BJ (cell line): ENCODE measurements around the gene PLXDC1. TPM values are rescaled to one million over a fixed set of nuclear protein-coding genes. Genes with fewer than 3 reads are reported as not detected.
"Not testable (repeated sequence)": the region's sequence is repeated elsewhere in the genome, so short reads cannot be mapped to it uniquely, and the experiment has no call there.

ENCODE experiments used
- CTCF ChIA-PET: fragments of 350-600 bp; formaldehyde crosslinking; extraction: SDS; loops from one replicate; lab custom pipeline; 2021; ENCODE audit warnings: antibody characterized with exemption, inconsistent platforms; lab: Yijun Ruan, JAX
- POLR2A ChIA-PET: fragments of 300-600 bp; sonication (Branson Sonifier 250); formaldehyde crosslinking; extraction: SDS; loops from one replicate; lab custom pipeline; 2021; ENCODE audit warnings: antibody characterized with exemption; lab: Charles Lee
- DNase-seq: peaks from one replicate; pipeline ENCODE4 v3.0.0-alpha.2; 2011; ENCODE audit warnings: low read depth
- H3K27me3 ChIP-seq: 2 replicates; pipeline ENCODE4 v1.6.0; 2011; ENCODE audit warnings: low read length; ENCODE audit not compliant: control insufficient read depth, insufficient read depth
- H3K36me3 ChIP-seq: 2 replicates; pipeline ENCODE4 v1.5.1; 2011; ENCODE audit warnings: low read length; ENCODE audit not compliant: control insufficient read depth, insufficient read depth
- H3K4me3 ChIP-seq: 2 replicates; pipeline ENCODE4 v1.5.1; 2011; ENCODE audit warnings: low read depth, mild to moderate bottlenecking, control low read depth, low read length
- polyA plus RNA-seq: library from polyadenylated mRNA; depleted of rRNA; stranded (reverse); fragments of >200 nt; gene quantifications from 2 replicates; pipeline ENCODE4 v1.2.3, GENCODE V29; 2011
- TF ChIP-seq, protein P1 (sequence below): IDR thresholded peaks from 2 replicates; pipeline ENCODE4 v1.5.1; 2011; ENCODE audit warnings: low read depth, mild to moderate bottlenecking, control low read depth, inconsistent platforms, low read length, moderate library complexity; ENCODE audit not compliant: insufficient read depth

Gene PLXDC1
- polyA plus RNA-seq, 1 experiment = 5.0 TPM

DNA sequence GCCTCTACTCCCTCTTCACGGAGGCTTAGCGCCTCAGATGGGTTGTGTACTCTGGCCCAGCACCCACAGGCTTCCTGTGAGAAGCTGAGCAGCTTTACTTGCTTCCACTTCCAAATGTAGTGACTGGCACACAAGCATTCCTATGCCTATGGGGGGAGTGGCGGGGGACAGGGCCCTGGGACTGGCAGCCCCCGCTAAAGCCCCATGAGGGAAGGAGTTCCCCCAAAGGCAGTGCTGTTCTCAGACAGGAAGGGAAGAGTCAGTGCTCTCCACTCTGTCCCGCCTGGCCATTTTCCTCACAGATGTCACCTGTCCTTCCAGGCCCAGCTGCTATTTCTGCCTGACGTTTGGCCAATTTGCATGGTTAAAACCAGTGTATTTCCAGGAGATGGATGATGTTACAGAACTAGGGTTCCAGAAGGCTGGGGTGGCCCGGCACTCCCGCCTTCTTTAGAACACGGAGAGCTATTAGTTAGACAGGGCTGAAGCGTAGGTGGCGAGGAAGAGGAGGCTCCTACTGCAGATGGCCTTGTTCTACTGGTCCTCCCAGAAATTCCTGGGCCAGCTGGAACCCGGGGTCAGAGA, 100.3 kb downstream of the PLXDC1 start:
- POLR2A ChIA-PET = no interaction called here
- CTCF ChIA-PET = interaction anchor here (1.6 kb wide), 1 partner anchor 9 kb away, joined by 7 read pairs; no protein-coding TSS in a partner anchor
- no peak for DNase-seq
- TF ChIP-seq, protein P1, sequence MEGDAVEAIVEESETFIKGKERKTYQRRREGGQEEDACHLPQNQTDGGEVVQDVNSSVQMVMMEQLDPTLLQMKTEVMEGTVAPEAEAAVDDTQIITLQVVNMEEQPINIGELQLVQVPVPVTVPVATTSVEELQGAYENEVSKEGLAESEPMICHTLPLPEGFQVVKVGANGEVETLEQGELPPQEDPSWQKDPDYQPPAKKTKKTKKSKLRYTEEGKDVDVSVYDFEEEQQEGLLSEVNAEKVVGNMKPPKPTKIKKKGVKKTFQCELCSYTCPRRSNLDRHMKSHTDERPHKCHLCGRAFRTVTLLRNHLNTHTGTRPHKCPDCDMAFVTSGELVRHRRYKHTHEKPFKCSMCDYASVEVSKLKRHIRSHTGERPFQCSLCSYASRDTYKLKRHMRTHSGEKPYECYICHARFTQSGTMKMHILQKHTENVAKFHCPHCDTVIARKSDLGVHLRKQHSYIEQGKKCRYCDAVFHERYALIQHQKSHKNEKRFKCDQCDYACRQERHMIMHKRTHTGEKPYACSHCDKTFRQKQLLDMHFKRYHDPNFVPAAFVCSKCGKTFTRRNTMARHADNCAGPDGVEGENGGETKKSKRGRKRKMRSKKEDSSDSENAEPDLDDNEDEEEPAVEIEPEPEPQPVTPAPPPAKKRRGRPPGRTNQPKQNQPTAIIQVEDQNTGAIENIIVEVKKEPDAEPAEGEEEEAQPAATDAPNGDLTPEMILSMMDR = no peak
- H3K27me3 ChIP-seq = peaks cover 3% of the 10 kb centered on the region
- no peaks in the 10 kb centered on the region for H3K36me3 ChIP-seq
- no peak overlapping the region for H3K4me3 ChIP-seq

DNA sequence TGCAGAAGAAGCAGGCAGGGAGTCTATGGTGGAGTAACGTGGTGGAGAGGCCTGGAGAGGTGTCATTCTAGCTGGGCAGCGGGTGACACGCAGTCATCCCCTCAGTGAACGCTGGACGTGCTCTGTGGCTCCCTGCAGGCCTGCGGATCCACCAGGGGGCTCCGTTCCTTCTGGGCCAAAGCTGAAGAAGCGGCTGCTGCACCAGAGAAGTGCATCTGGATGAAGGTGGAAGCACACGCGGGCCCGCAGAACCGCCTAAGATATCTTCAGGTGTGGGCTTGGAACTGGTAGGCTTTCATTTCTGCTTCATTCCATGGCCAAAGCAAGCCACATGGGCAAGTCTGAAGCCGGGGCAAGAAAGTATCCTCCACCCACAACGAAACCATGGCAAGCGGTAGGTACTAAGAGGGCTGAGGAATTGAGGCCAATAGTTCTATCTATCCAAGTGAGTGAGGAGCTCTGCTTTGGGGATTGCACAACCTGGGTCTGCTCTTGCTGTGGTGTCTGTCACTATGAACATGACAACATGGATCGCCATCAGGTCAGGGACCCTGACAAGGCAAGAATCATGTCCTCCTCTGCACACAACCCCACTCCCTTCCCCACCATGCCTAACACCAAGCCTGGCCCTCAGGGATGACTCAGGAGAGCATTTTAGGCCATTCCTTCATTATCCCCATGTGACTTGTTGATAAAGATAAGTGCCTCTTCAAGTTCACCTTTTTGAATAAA, 105.3 kb downstream of the PLXDC1 start:
- no peak overlapping the region for H3K4me3 ChIP-seq
- CTCF ChIA-PET = no interaction called here
- TF ChIP-seq, protein P1 = no peak
- no peaks in the 10 kb centered on the region for H3K36me3 ChIP-seq
- H3K27me3 ChIP-seq = peaks cover 3% of the 10 kb centered on the region
- DNase-seq = no peak
- POLR2A ChIA-PET = no interaction called here

DNA sequence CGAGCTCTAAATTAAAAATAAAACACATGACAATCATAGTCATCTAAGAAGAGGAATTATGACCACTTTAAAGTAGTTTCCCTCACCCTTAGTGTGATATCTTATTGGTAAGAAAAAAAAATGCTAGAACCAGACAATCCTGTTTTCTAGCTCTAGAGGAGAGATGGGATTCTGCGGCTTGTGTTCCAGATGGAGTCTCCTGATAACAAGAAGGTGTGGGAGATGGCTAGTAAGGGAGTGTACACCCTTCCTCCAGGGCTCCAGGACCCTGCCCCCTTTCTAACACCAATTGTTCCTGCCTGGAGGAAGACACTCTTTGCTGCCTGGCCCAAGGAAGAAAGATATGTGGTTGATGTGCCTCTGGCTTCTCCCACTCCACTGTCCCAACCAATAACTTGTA, 115.4 kb downstream of the PLXDC1 start:
- ChIA-PET CTCF (interaction anchor here (1.1 to 1.5 kb wide), 2 partner anchors 26 kb away, joined by 3 to 4 read pairs; no protein-coding TSS in a partner anchor), POLR2A (no interaction called here)
- TF ChIP-seq, protein P1 = no peak

DNA sequence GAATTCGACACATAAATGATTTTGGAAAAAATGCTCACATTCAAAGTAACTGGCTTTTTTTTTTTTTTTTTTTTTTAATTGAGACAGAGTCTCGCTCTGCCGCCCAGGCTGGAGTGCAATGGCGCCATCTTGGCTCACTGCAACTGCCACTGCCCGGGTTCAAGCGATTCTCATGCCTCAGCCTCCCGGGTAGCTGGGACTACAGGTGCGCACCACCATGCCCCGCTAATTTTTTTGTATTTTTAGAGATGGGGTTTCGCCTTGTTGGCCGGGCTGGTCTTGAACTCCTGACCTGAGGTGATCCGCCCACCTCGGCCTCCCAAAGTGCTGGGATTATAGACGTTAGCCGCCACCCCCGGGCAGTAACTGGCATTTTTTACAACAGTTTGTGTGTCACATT, 115.9 kb downstream of the PLXDC1 start:
- POLR2A ChIA-PET, H3K36me3 ChIP-seq, H3K27me3 ChIP-seq, DNase-seq, H3K4me3 ChIP-seq: not testable (repeated sequence)
- CTCF ChIA-PET = interaction anchor here (1.1 to 1.5 kb wide), 2 partner anchors 26 kb away, joined by 3 to 4 read pairs; no protein-coding TSS in a partner anchor

More for the DNA sequence above, 115.4 kb downstream of the PLXDC1 start:
- Histone ChIP-seq H3K4me3 (no peak overlapping the region), H3K36me3 (no peaks in the 10 kb centered on the region), H3K27me3 (peaks cover 6% of the 10 kb centered on the region)
- DNase-seq = no peak

DNA sequence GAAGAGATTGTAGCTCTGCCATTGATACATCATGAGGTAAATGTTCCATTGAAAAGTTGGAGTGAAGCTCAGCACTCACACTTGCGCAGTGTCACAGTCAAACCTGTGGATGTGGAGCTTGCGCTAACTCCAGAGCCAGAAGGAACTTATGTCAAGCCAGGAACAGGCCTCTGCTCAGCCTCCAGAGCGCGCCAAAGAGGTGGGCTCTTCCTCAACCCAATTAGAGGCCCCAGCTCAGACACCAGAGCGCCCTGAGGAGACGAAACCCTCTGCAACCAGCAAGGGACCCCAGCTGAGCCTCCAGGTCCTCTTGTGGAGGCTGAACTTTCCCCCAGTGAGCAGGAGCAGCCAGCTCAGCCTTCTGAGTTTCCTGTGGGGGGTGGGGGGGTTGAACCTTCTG, 122.7 kb downstream of the PLXDC1 start:
- ChIA-PET CTCF (interaction anchor here (0.8 to 1.0 kb wide), 2 partner anchors 9 to 136 kb away, joined by 3 to 5 read pairs; no protein-coding TSS in a partner anchor), POLR2A (interaction anchor here (0.6 kb wide), 1 partner anchor 9 kb away, joined by 3 read pairs; no protein-coding TSS in a partner anchor)
- H3K36me3 ChIP-seq = no peaks in the 10 kb centered on the region
- DNase-seq = no peak
- TF ChIP-seq, protein P1 = no peak
- peaks cover 10% of the 10 kb centered on the region for H3K27me3 ChIP-seq
- no peak overlapping the region for H3K4me3 ChIP-seq
